CD4-positive, alpha-beta memory T cell (primary cell): Measurements from ENCODE around the gene TRMT2A. TPM values are rescaled to one million over a fixed set of nuclear protein-coding genes. Genes with fewer than 3 reads are reported as not detected.

Experiments
- CTCF ChIA-PET: fragments of 350-600 bp; sonication (Branson Sonifier 250); formaldehyde crosslinking; loops from one replicate; lab custom pipeline; 2021; ENCODE audit warnings: inconsistent platforms; ENCODE audit not compliant: partially characterized antibody; lab: Charles Lee
- POLR2A ChIA-PET: fragments of 350-600 bp; sonication (Branson Sonifier 250); formaldehyde crosslinking; loops from one replicate; lab custom pipeline; 2021; ENCODE audit not compliant: partially characterized antibody; lab: Charles Lee
- DNase-seq, 5 donors: peaks; one replicate each; pipeline versions ENCODE4 v3.0.0 to v3.0.0-alpha.2; 2020 to 2022; ENCODE audit warnings: mixed read lengths in 1 of 5
- H3K27ac ChIP-seq: one replicate; pipeline ENCODE4 v1.7.0; 2013; ENCODE audit warnings: low read depth, low read length
- H3K27me3 ChIP-seq: 2 replicates; pipeline ENCODE4 v1.7.0; 2013; ENCODE audit warnings: mild to moderate bottlenecking, low read length, moderate library complexity; ENCODE audit not compliant: insufficient read depth
- H3K36me3 ChIP-seq: 2 replicates; pipeline ENCODE4 v1.7.0; 2013; ENCODE audit warnings: mild to moderate bottlenecking, low read length, moderate library complexity; ENCODE audit not compliant: insufficient read depth
- H3K4me1 ChIP-seq: 2 replicates; pipeline ENCODE4 v1.7.0; 2013; ENCODE audit warnings: mild to moderate bottlenecking, low read length, moderate library complexity; ENCODE audit not compliant: insufficient read depth
- H3K4me3 ChIP-seq, 2 donors: one replicate each; pipeline ENCODE4 v1.7.0; 2013; ENCODE audit warnings: low read length in 2 of 2, mild to moderate bottlenecking in 1 of 2
- H3K9me3 ChIP-seq, 2 donors: one replicate each; pipeline ENCODE4 v1.7.0; 2013; ENCODE audit warnings: low read length in 2 of 2, control low read depth in 1 of 2; ENCODE audit not compliant: control insufficient read depth in 1 of 2
- H3K27ac Mint-ChIP-seq, 7 donors: one replicate each; pipeline ENCODE4 v1.8.0; 2020 to 2021; ENCODE audit warnings: mixed read lengths in 7 of 7, mild to moderate bottlenecking in 6 of 7, inconsistent platforms in 3 of 7, moderate library complexity in 3 of 7
- H3K27me3 Mint-ChIP-seq, 2 donors: one replicate each; pipeline ENCODE4 v1.8.0; 2020 to 2021; ENCODE audit warnings: mixed read lengths in 2 of 2
- H3K36me3 Mint-ChIP-seq, 2 donors: one replicate each; pipeline ENCODE4 v1.8.0; 2020 to 2021; ENCODE audit warnings: mixed read lengths in 2 of 2, inconsistent platforms in 1 of 2, mild to moderate bottlenecking in 1 of 2
- H3K4me1 Mint-ChIP-seq, 4 donors: one replicate each; pipeline ENCODE4 v1.8.0; 2020 to 2021; ENCODE audit warnings: mixed read lengths in 4 of 4, mild to moderate bottlenecking in 1 of 4
- H3K4me3 Mint-ChIP-seq, 8 donors: one replicate each; pipeline ENCODE4 v1.8.0; 2020 to 2021; ENCODE audit warnings: mixed read lengths in 8 of 8, mild to moderate bottlenecking in 7 of 8, moderate library complexity in 6 of 8, inconsistent platforms in 3 of 8
- H3K9me3 Mint-ChIP-seq, 8 donors: one replicate each; pipeline ENCODE4 v1.8.0; 2020 to 2021; ENCODE audit warnings: mixed read lengths in 8 of 8, mild to moderate bottlenecking in 5 of 8, inconsistent platforms in 3 of 8, moderate library complexity in 1 of 8
- intact Hi-C: fragments of 100-400 bp; cut with micrococcal nuclease; formaldehyde crosslinking; loops from one replicate; pipeline ENCODE4 v1.15.1; 2023
- polyA plus RNA-seq, 2 donors: library from polyadenylated mRNA; unstranded; fragments of 300-500 nt; fragmentation: Illumina TruSeq; gene quantifications; one replicate each; pipeline ENCODE4 v1.2.3, GENCODE V29; 2021
- total RNA-seq, 2 experiments: library from RNA; stranded (reverse); gene quantifications; one replicate each; pipeline ENCODE4 v1.2.3, GENCODE V29; 2021

The TRMT2A gene
- total and polyA plus RNA-seq, 4 experiments from 2014 or later: 28.0 to 126 (median 73.5) TPM

- H3K27ac Mint-ChIP-seq: peak overlapping the region in 2 of 7 donors; percentile 55 to 57
- intact Hi-C loops: loop anchor here (5.0 kb wide), 2 partner anchors 112 to 702 kb away; partner anchors contain the start of genes HIRA, MRPL40 and TANGO2
- DNase-seq: no peak
- H3K27me3 Mint-ChIP-seq: no peaks in the 10 kb centered on the region
- peaks cover 59% of the 10 kb centered on the region for H3K4me1 ChIP-seq
- no peaks in the 10 kb centered on the region for H3K9me3 ChIP-seq
- H3K4me3 ChIP-seq: no peak overlapping the region
- peaks cover 0 to 2% (median 0%) of the 10 kb centered on the region in 8 donors for H3K9me3 Mint-ChIP-seq
- no peaks in the 10 kb centered on the region for H3K27me3 ChIP-seq
- H3K4me1 Mint-ChIP-seq: peaks cover 15 to 68% (median 46%) of the 10 kb centered on the region in 4 donors
- ChIA-PET CTCF (no interaction called here), POLR2A (no interaction called here)
- H3K27ac ChIP-seq: no peak overlapping the region
- peak overlapping the region; percentile 48 to 86 (median 66) for H3K4me3 Mint-ChIP-seq
- H3K36me3 Mint-ChIP-seq: peaks cover 0 to 2% of the 10 kb centered on the region in 2 donors
- H3K36me3 ChIP-seq: no peaks in the 10 kb centered on the region
Observed at GRCh38 chr22:20133930-20134549, 17.0 kb upstream of the TRMT2A start.

DNA sequence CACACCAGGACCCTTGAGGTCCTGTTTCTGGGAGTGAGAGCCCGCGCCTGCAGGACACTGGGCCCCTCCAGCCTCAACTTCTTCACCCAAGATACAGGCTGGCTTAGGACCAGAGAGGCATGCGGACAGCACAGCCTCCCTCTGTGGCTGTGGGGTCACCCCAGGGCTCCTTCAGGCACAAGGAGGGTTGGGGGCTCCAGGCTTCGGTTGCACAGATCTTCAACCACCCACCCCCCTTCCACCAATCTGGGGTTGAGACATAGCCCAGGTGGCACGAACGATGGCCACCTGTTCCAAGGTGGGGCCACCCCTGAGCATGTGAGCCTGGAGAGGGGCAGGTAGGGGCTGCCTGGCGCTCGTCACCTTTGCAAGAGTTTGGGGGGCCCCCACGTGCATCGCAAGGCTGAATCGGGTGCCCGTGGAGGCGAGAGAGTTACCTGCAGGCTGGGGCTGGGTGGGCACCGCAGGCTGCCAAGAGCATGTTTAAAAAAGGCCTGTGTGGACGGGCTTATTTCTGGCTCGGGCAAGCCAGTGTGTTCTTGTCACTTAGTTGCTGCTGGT, 15.7 kb upstream of the TRMT2A start:
- DNase-seq: no peak
- H3K27me3 ChIP-seq: no peaks in the 10 kb centered on the region
- H3K27ac Mint-ChIP-seq: peak overlapping the region in 5 of 7 donors; percentile 48 to 82 (median 69)
- POLR2A ChIA-PET: no interaction called here
- H3K36me3 Mint-ChIP-seq: peaks cover 0 to 5% of the 10 kb centered on the region in 2 donors
- no peaks in the 10 kb centered on the region for H3K36me3 ChIP-seq
- intact Hi-C loops: loop anchor here (5.0 kb wide), 2 partner anchors 110 to 700 kb away; partner anchors contain the start of genes HIRA, MRPL40 and TANGO2
- H3K9me3 ChIP-seq: no peaks in the 10 kb centered on the region
- CTCF ChIA-PET: no interaction called here
- no peaks in the 10 kb centered on the region for H3K27me3 Mint-ChIP-seq
- H3K9me3 Mint-ChIP-seq: peaks cover 0 to 2% (median 0%) of the 10 kb centered on the region in 8 donors
- peak overlapping the region; percentile 12 to 57 for H3K4me3 ChIP-seq
- peak overlapping the region; percentile 76 to 86 (median 80) for H3K4me3 Mint-ChIP-seq
- H3K4me1 Mint-ChIP-seq: peaks cover 15 to 64% (median 44%) of the 10 kb centered on the region in 4 donors
- H3K27ac ChIP-seq: peak overlapping the region; percentile 48
- peaks cover 61% of the 10 kb centered on the region for H3K4me1 ChIP-seq

GRCh38 chr22:20131859-20132685, 15.0 kb upstream of the TRMT2A start:
- peaks cover 0 to 2% (median 0%) of the 10 kb centered on the region in 8 donors for H3K9me3 Mint-ChIP-seq
- peak overlapping the region; percentile 12 to 57 for H3K4me3 ChIP-seq
- peaks cover 13 to 58% (median 40%) of the 10 kb centered on the region in 4 donors for H3K4me1 Mint-ChIP-seq
- intact Hi-C loops: loop anchor here (1.0 to 5.0 kb wide), 4 partner anchors 15 to 700 kb away; partner anchors contain the start of genes HIRA, MRPL40, TANGO2 and TRMT2A
- H3K27ac ChIP-seq: peak overlapping the region; percentile 48
- peaks cover 57% of the 10 kb centered on the region for H3K4me1 ChIP-seq
- no peaks in the 10 kb centered on the region for H3K9me3 ChIP-seq
- ChIA-PET POLR2A (no interaction called here), CTCF (no interaction called here)
- H3K27me3 ChIP-seq: no peaks in the 10 kb centered on the region
- peak in 4 of 5 donors; percentile 21 to 40 (median 29) for DNase-seq
- H3K27me3 Mint-ChIP-seq: no peaks in the 10 kb centered on the region
- H3K36me3 Mint-ChIP-seq: peaks cover 0 to 9% of the 10 kb centered on the region in 2 donors
- peak overlapping the region in 3 of 7 donors; percentile 35 to 79 (median 57) for H3K27ac Mint-ChIP-seq
- peak overlapping the region; percentile 76 to 86 (median 80) for H3K4me3 Mint-ChIP-seq
- H3K36me3 ChIP-seq: no peaks in the 10 kb centered on the region

DNA sequence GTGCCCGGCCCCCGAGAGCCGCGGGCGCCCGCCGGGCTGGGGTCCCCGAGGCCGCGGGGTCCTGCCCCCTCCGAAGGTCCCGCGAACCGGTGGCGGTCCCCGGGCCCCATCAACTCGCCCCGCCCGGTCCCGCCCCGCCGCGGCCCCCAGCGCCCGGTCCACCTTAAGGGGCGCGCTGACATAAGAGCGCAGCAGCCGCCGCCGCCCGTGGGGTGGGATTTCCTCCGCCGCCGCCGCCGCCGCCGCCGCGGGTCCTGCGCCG, 14.5 kb upstream of the TRMT2A start, which contains the start of gene ZDHHC8:
Gene ZDHHC8 (plus strand): TSS at position 208 of the 262 bp plus-strand sequence. CDS start 144 bp downstream, outside the sequence.
- Histone ChIP-seq H3K4me1 (peaks cover 52% of the 10 kb centered on the region), H3K4me3 (peak within 1 kb of the TSS; percentile 21 to 57), H3K36me3 (no peaks in the 10 kb centered on the region), H3K9me3 (no peaks in the 10 kb centered on the region), H3K27me3 (no peaks in the 10 kb centered on the region), H3K27ac (peak within 1 kb of the TSS; percentile 79)
- H3K4me1 Mint-ChIP-seq: peaks cover 12 to 54% (median 39%) of the 10 kb centered on the region in 4 donors
- ChIA-PET CTCF (no interaction called here), POLR2A (interaction anchor here (2.9 kb wide), 2 partner anchors 14 to 161 kb away, joined by 13 to 28 read pairs; partner anchors contain the start of genes RANBP1 and TRMT2A)
- DNase-seq: peak in 4 of 5 donors; percentile 31 to 42 (median 34)
- H3K4me3 Mint-ChIP-seq: peak within 1 kb of the TSS; percentile 76 to 86 (median 80)
- H3K36me3 Mint-ChIP-seq: peaks cover 0 to 9% of the 10 kb centered on the region in 2 donors
- intact Hi-C loops: loop anchor here (1.0 to 5.0 kb wide), 4 partner anchors 14 to 699 kb away; partner anchors contain the start of genes HIRA, MRPL40, TANGO2 and TRMT2A
- peak within 1 kb of the TSS; percentile 57 to 88 (median 77) for H3K27ac Mint-ChIP-seq
- no peaks in the 10 kb centered on the region for H3K27me3 Mint-ChIP-seq
- H3K9me3 Mint-ChIP-seq: peaks cover 0 to 2% (median 0%) of the 10 kb centered on the region in 8 donors

- peaks cover 0 to 13% of the 10 kb centered on the region in 2 donors for H3K36me3 Mint-ChIP-seq
- H3K36me3 ChIP-seq: peaks cover 2% of the 10 kb centered on the region
- ChIA-PET POLR2A (interaction anchor here (1.0 to 2.9 kb wide), 4 partner anchors 14 to 189 kb away, joined by 4 to 28 read pairs (median 9); partner anchors contain the start of genes COMT, RANBP1, TANGO2 and TRMT2A), CTCF (interaction anchor here (1.7 to 2.9 kb wide), 2 partner anchors 159 to 162 kb away, joined by 6 to 26 read pairs; no protein-coding TSS in a partner anchor)
- peak overlapping the region; percentile 21 to 57 for H3K4me3 ChIP-seq
- no peaks in the 10 kb centered on the region for H3K27me3 ChIP-seq
- peak overlapping the region; percentile 31 to 88 (median 73) for H3K27ac Mint-ChIP-seq
- peaks cover 48% of the 10 kb centered on the region for H3K4me1 ChIP-seq
- peaks cover 9 to 48% (median 35%) of the 10 kb centered on the region in 4 donors for H3K4me1 Mint-ChIP-seq
- peak overlapping the region; percentile 79 for H3K27ac ChIP-seq
- H3K9me3 Mint-ChIP-seq: peaks cover 0 to 2% (median 0%) of the 10 kb centered on the region in 8 donors
- H3K27me3 Mint-ChIP-seq: no peaks in the 10 kb centered on the region
- intact Hi-C loops: loop anchor here (1.0 to 5.0 kb wide), 4 partner anchors 14 to 699 kb away; partner anchors contain the start of genes HIRA, MRPL40, TANGO2 and TRMT2A
- peak; percentile 72 to 79 (median 75) for DNase-seq
- no peaks in the 10 kb centered on the region for H3K9me3 ChIP-seq
- H3K4me3 Mint-ChIP-seq: peak overlapping the region; percentile 41 to 76 (median 53)
Observed at GRCh38 chr22:20130731-20131596, 13.9 kb upstream of the TRMT2A start.

- Mint-ChIP-seq H3K9me3 (peaks cover 0 to 2% (median 0%) of the 10 kb centered on the region in 8 donors), H3K4me3 (peak overlapping the region in 7 of 8 donors; percentile 41 to 76 (median 65)), H3K27ac (peak overlapping the region in 6 of 7 donors; percentile 37 to 88 (median 77)), H3K36me3 (peaks cover 0 to 19% of the 10 kb centered on the region in 2 donors), H3K4me1 (peaks cover 9 to 43% (median 33%) of the 10 kb centered on the region in 4 donors), H3K27me3 (no peaks in the 10 kb centered on the region)
- no peak overlapping the region for H3K4me3 ChIP-seq
- H3K27me3 ChIP-seq: no peaks in the 10 kb centered on the region
- H3K4me1 ChIP-seq: peaks cover 43% of the 10 kb centered on the region
- ChIA-PET POLR2A (interaction anchor here (0.6 to 2.9 kb wide), 5 partner anchors 13 to 188 kb away, joined by 3 to 28 read pairs (median 5); partner anchors contain the start of genes COMT, RANBP1, TANGO2 and TRMT2A), CTCF (interaction anchor here (1.6 to 2.9 kb wide), 3 partner anchors 159 to 177 kb away, joined by 5 to 26 read pairs (median 6); no protein-coding TSS in a partner anchor)
- intact Hi-C loops: loop anchor here (5.0 kb wide), 2 partner anchors 108 to 698 kb away; partner anchors contain the start of genes HIRA, MRPL40 and TANGO2
- peaks cover 8% of the 10 kb centered on the region for H3K36me3 ChIP-seq
- DNase-seq: peak in 3 of 5 donors; percentile 8 to 21 (median 14)
- no peaks in the 10 kb centered on the region for H3K9me3 ChIP-seq
- H3K27ac ChIP-seq: peak overlapping the region; percentile 79
Observed at GRCh38 chr22:20130319-20130718, 13.3 kb upstream of the TRMT2A start.
